NAMALWA (cell line): ENCODE data around the gene GPC5.

Experiments
- DNase-seq: peaks from one replicate; pipeline ENCODE4 v3.0.0-alpha.2; 2015; ENCODE audit warnings: low spot score

The GPC5 gene

GRCh38 chr13:92377396-92377795 lies 979.0 kb downstream of the GPC5 start:
- DNase-seq, result no peak

DNA sequence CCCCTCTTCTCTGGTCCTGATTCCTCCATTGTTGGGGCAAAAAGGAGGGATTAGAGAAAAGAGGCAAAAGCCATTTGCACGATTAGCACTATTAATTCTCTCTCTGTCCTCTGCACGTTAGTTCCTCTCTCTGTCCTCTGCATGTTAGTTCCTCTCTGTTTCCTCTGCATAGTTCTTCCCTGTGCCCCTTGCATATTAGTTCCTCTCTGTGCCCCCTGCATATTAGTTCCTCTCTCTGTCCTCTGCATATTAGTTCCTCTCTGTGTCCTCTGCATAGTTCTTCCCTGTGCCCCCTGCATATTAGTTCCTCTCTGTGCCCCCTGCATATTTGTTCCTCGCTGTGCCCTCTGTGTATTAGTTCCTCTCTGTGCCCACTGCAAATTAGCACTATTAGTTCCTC lies 981.0 kb downstream of the GPC5 start:
- DNase-seq, result peak; percentile 35

- no peak for DNase-seq
Measured at GRCh38 chr13:92384410-92384809, 986.0 kb downstream of the GPC5 start.

GRCh38 chr13:92387245-92387644 lies 988.8 kb downstream of the GPC5 start:
- DNase-seq, result no peak

DNA sequence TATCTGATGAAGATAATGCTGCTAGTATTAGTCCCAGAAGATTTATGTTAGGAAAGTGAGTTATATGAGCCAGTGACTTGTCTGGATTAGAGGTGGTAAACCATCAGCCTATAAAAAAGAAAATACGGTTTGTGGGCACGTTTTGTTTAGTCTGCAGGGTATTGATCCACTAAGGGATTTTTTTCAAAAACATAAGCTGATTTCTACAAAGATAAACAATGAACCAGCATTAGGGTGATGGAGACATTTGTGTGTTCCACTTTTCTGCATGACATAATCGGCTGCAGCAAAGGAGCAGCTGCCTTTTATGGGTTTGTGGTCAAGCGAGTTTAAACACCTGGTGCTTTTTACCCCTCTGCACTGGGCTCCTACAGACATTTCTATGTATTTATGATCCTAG lies 991.8 kb downstream of the GPC5 start:
- DNase-seq, result no peak

DNA sequence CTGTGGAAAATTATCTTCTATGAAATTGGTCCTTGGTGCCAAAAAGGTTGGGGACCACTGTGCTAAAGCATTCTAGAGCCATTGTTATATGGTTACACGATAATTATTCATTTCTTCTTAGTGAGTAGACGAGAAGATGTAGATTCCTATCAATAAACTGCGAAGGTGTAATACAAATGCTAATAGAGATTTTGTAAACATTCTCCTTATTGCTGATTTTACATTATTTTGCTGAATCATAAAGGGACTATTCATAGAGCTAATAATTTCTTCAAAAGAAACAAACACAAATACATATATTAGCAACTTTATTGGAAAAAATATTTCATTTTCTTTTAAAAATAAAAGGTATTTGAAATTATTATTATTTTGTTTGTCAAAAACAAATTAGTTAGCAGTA lies 1005.2 kb downstream of the GPC5 start:
- DNase-seq, result no peak

DNA sequence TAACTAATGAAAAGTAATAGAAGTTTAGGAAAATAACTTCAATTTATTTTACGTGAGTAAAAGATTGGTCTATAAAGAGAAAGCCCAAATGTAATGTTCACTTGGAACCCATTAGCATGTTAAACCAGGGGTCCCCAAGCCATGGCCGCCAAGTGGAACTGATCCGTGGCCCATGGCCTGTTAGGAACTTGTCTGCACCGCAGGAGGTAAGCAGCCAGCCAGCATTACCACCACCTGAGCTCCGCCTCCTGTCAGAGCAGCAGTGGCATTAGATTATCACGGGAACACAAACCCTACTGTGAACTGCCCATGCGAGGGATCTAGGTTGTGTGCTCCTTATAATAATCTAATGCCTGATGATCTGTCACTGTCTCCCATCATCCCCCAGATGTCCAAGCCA lies 1009.4 kb downstream of the GPC5 start:
- DNase-seq, result no peak

DNA sequence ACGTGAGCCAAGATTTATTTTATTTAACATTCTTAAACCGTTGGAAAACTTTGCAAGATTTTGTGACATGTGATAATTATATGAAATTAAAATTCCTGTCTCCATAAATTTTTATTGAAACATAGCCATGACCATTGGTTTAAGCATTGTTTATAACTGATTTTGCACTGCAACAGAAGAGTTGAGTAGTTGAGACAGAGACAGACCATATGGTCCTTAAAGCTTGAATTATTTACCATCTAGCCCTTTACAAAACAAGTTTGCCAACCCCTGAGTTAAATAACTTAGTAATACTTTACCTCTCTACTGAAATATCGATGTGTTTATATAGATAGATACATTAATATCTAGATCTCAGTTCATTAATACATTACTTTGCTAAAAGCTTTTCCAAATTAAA lies 1014.1 kb downstream of the GPC5 start:
- DNase-seq, result no peak

- DNase-seq, result no peak
Measured at GRCh38 chr13:92412996-92413395, 1014.6 kb downstream of the GPC5 start.

GRCh38 chr13:92413452-92413851 lies 1015.0 kb downstream of the GPC5 start:
- DNase-seq, result no peak

DNA sequence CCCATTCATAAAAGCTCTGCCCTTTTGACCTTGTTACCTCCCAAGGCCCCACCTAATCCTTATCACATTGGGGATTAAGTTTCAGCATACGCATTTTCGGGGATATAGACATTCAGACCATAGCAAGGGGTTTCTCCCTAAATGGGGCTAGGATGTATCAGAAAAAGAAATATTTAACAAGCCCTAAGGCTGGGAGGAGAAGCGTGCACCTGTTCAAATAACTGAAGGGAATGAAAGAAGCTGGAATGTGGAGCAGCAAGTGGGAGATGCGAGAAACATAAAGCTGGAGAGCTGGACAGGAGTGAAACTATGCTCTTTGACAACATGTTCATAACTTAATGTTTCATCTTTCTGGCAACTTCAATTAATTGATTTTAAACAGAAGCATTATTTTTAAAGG lies 1016.4 kb downstream of the GPC5 start:
- no peak for DNase-seq

- DNase-seq, result no peak
Measured at GRCh38 chr13:92415781-92416180, 1017.4 kb downstream of the GPC5 start.

GRCh38 chr13:92418818-92419412 lies 1020.5 kb downstream of the GPC5 start:
- no peak for DNase-seq

DNA sequence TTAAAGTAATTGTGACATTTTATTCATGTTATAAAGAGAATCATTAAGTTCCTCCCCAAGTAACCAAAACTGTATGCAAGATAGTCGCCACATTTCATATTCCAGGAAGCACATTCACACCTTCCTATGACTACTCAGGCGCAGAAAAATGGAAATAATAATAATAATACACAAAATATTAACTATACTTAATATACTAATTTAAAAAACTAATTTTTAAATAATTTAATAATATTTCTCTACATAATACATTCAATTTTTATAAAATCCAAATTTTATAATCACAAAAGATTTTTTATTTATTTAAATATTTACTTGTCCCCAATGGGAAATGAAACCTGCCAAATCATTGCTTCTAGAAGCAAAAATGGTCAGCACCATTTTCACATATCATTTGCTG lies 1030.8 kb downstream of the GPC5 start:
- DNase-seq, result no peak

GRCh38 chr13:92433386-92433785 lies 1035.0 kb downstream of the GPC5 start:
- no peak for DNase-seq

GRCh38 chr13:92433963-92434362 lies 1035.5 kb downstream of the GPC5 start:
- no peak for DNase-seq

GRCh38 chr13:92436924-92437323 lies 1038.5 kb downstream of the GPC5 start:
- DNase-seq, result no peak

DNA sequence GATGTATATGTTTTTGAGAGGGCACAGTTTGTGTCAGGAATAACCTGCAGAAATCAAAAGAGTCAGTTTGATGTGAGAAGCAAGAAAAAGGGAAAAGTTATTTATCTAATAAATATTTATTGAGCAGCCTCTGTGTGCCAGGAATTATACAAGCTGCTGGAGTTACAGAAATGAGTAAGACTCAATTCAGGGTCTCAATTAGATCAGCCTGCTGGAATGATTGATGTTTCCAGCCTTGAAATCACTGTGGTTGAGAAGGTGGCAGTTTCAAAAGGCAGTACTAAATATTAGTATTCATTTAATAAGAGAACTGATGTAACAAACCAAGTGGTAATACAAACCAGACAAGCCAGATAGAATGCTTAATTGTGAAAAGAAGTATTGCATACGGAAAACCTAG lies 1045.8 kb downstream of the GPC5 start:
- DNase-seq, result no peak

DNA sequence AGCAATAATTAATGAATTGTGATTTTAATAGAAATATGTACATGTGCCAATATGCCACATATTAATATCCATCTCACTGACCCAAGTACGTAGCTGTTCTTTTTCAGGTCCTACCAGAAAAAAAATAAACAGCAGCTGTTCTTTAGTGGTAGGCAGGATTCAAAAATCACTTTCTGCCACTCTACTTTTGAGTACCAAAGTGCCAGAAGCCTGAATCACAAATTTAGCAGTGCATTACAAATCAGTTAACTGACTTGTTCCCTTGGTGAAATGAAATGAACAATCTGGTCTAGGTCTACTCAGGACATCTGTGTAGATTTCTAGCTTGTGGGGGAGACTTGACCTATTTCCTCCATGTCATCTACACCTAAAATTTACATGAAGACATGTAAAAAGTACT lies 1052.6 kb downstream of the GPC5 start:
- no peak for DNase-seq

GRCh38 chr13:92452840-92453239 lies 1054.4 kb downstream of the GPC5 start:
- no peak for DNase-seq

GRCh38 chr13:92459306-92459705 lies 1060.9 kb downstream of the GPC5 start:
- DNase-seq, result no peak

DNA sequence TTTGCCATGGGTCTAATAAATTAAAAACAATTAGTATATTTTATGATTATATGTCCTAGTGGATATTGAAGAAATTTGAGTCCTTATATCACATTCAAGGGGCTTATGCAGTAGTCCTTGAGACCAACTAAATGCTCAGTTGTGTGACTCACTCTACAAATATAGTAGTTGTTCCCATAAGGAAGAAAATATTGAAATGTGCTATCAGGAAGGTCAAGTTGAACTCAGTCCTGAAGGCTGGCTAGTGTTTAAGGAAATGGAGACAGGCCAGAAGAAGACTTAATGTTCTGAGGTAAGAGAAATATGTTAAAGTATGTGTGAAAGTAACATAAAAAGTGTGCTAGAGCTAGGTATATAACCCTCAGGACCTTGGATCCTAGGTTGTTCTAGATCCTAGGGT lies 1062.1 kb downstream of the GPC5 start:
- DNase-seq, result no peak

DNA sequence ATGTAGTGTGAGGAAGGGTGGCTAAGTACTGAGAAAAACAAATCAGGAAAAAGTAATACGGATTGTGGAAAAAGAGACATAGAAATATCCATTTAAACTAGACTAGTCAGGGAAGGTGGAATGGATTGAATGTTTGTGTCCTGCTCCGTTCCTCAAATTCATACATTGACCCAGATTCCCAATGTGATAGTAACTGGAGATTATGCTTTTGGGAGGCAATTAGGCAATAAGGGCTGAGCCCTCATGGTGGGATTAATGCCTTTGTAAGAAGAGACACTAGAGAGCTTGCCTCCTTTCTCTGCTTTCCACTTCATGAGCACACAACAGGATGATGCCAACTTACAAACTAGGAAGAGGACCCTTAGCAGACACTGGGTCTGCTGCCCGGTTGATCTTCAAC lies 1063.0 kb downstream of the GPC5 start:
- DNase-seq, result no peak

- no peak for DNase-seq
Measured at GRCh38 chr13:92461831-92462230, 1063.4 kb downstream of the GPC5 start.

- no peak for DNase-seq
Measured at GRCh38 chr13:92463134-92463533, 1064.7 kb downstream of the GPC5 start.
